ENCODE results near the gene SVBP.
"Not testable (repeated sequence)": the region's sequence is repeated elsewhere in the genome, so short reads cannot be mapped to it uniquely, and the experiment has no call there.

Gene SVBP, protein sequence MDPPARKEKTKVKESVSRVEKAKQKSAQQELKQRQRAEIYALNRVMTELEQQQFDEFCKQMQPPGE

DNA sequence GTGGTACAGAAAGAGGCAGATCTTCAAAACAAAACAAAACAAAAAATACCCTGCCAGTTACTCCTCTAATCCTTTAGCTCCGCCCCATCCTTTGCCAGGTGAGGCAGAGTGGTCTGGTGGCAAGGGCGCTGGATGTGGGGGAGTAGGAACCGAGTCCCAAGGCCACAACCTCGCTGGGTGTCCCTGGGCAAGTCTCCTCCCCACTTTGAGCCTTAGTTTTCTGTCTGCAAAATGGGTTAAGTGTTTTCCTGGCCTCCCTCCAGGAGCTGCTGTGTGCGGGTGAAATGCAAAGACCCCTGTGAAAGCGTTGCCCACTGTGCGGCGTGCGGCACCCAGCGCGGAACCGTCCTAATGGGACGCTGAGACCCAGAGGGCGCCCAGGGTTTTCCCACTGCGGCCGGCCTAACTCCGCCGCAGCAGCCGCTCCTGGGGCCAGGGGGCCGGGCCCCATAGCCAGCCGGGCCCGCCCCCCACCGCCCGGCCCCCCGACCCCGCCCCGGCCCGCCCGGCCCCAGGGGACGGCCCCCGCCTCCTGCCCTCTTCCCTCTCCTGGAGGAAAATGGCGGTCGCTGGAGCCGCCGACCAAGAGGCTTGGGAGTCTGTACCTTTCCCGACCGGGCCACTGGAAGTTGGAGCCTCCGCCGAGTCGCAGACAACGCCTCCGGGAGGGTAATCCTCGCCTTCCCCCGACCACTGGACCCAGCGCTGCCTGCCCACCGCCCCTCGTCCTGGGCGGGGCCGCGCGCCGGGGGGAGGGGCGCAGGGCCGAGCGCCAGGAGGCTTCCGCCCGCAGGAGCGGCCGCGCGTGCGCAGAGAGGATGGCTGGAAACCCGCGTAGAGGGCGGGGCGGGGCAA lies at the start of gene SVBP, which contains the start of gene ERMAP:
Gene SVBP (minus strand): TSS at position 813 of the 855 bp plus-strand sequence. CDS start 853 bp downstream, outside the sequence.
Gene ERMAP (plus strand): TSS at position 538 of the 855 bp plus-strand sequence. CDS start 13,327 bp downstream, outside the sequence.
- peak; percentile 87 for FAIRE-seq
- DNase-seq (ENCODE audit: low spot score): peak; percentile 99

DNA sequence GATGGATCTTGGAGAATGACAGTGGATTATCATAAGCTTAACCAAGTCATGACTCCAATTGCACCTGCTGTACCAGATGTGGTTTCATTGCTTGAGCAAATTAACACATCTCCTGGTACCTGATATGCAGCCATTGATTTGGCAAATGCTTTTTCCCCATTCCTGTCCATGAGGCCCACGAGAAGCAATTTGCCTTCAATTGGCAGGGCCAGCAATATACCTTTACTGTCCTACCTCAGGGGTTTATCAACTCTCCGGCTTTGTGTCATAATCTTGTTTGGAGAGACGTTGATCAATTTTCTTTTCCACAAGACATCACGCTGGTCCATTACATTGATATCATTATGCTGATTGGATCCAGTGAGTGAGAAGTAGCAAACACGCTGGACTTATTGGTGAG lies 49.4 kb upstream of the SVBP start:
- no peak for DNase-seq (ENCODE audit: low spot score)
- peak; percentile 23 for FAIRE-seq

DNA sequence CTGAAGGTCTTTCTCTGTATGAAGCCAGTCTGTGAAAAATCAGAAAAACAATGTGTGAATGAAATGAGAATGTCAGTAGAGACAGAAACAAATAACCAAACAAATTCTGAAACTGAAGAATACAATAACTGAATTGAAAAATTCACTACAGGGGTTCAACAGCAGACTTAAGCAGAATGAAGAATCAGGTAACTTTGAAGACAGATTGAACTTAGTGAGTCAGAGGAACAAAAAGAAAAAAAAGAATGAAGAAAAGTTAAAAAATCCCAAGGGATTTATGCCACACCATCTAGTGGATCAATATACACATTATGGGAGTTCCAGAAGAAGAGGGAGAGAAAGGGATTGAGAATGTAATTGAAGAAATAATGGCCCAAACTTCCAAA lies 43.8 kb upstream of the SVBP start:
- DNase-seq (ENCODE audit: low spot score) (no peak), FAIRE-seq (no peak)

DNA sequence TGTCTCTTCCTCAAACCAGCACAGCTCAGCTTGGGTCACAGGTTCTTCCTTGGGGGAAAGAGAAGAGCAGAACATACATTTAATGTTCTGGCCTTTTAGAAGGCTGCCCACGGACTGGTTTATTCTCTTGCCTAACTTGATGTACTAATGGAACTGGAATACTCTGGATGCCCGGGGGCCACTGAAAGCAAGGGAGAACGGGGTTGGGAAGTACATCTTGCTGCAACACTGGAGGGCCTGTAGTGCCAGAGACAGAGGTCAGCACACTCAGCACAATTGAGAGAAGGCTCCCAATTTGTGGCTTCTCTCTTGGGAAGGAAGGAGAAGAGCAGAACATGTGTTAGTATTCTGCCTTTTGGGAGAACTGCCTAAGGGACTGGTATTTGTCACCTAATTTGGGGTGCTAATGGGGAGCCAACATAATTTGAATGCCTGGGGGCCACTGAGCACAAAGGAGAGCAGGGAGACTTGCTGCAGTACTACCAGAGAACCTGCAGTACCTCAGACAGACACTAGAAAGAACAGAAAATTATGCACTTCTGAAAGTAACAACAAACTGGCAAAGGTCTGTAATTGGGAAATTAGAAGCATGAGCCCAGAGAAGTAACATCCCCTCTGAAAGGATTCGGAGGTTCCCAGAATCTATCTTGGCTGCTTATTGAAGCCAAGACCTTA lies 43.3 kb upstream of the SVBP start:
- DNase-seq (ENCODE audit: low spot score): no peak
- no peak for FAIRE-seq

DNA sequence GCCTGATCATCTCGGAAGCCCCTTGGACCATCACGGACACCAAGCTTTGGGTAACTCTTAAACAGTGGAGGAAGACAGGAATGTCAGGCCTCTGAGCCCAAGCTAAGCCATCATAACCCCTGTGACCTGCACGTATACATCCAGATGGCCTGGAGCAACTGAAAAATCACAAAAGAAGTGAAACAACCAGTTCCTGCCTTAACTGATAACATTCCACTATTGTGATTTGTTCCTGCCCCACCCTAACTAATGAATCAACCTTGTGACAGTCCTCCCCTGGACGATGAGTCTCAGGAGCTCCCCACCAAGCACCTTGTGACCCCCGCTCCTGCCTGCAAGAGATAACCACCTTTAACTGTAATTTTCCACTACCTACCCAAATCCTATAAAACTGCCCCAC lies 42.2 kb upstream of the SVBP start:
- DNase-seq (ENCODE audit: low spot score); FAIRE-seq: not testable (repeated sequence)

DNA sequence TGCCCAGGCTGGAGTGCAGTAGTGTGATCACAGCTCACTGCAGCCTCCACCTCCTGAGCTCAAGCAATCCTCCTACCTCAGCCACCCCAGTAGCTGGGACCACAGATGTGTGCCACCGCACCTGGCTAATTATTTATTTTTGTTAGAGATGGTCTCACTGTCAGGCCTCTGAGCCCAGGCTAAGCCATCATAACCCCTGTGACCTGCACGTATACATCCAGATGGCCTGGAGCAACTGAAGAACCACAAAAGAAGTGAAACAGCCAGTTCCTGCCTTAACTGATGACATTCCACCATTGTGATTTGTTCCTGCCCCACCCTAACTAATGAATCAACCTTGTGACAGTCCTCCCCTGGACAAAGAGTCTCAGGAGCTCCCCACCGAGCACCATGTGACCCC lies 39.4 kb upstream of the SVBP start:
- not testable (repeated sequence) for DNase-seq (ENCODE audit: low spot score); FAIRE-seq

DNA sequence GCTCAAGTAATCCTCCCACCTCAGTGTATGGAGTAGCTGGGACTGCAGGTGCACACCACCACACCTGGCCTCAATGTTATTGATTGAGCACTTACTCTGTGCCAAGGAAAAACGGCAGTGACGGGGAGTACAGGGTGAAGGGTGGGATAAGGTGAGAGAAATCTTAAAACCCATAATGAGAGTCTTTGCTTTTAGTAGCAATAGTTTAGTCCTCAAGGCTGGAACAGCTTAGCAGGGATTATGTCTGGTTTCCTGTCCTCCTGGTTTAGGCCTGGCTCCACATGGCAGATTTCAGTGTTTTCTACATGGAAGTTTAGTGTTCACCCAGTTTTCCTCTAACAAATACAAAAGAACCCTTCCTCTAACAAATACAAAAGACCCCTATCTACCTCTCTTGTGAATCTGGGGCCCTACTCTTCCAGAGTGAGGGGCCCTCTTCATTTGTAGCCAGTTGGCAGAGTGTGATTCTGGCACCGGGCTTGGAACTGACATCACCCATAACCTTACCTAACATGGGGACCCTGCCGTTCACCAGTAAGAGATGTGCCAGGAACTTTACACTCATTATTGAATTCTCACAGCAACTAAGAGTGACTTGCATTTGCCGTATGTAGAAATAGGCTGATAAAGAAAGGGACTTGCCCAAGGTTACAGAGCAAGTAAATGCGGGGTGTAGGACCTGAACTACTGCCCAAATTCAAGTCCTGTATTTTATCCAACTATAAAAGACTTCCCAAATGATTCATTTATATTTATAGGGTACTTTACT lies 36.1 kb upstream of the SVBP start:
- DNase-seq (ENCODE audit: low spot score) (no peak), FAIRE-seq (no peak)

DNA sequence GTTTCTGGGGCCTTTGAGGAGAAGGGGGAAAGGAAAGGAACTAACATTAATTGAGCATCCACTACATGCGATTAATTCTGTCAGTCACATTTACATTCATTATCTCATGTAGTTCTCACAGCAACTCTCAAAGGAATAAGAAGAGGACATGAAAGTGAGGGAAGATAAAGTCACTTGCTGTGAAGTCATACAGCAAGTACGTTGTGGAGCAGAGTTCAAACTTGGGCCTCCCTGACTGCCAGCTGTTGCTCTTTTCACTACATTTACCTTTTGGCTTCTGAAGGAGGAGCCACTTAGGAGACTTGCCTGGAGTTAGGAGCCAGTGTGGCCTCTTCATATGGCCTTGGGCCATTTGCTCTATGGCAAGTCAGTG lies 35.4 kb upstream of the SVBP start:
- DNase-seq (ENCODE audit: low spot score): no peak
- FAIRE-seq: no peak

DNA sequence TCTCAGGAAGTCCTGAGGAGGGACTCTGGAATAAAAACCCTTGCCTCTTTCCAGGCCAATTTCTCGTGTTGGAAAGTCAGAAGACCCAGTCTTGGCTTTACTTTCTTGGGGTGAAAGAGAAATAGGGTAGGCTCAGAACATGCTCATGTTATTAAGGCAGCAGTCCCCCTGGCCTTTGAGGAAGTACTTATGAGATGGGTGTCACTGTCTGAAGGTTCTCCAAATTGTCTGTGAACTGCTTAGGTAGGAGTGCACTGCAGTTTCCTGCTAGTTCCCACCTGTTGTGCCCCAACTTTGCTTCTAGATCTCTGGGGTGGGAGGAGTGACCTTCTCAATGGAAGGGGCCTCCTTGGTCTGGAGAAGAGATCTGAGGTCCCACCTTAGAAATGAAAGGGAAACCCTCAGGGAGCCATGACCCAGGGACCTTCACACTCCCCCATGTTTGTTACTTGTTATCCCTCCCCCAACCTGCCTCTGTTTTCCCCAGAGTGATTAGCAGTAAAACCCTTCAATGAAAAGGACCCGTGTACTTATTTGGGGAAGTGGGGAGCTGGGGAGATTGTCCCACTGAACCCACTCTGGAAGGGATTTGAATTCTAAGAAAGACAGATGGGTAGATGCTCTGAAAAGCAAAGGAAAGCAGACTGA lies 34.9 kb upstream of the SVBP start:
- FAIRE-seq: no peak
- DNase-seq (ENCODE audit: low spot score): no peak

DNA sequence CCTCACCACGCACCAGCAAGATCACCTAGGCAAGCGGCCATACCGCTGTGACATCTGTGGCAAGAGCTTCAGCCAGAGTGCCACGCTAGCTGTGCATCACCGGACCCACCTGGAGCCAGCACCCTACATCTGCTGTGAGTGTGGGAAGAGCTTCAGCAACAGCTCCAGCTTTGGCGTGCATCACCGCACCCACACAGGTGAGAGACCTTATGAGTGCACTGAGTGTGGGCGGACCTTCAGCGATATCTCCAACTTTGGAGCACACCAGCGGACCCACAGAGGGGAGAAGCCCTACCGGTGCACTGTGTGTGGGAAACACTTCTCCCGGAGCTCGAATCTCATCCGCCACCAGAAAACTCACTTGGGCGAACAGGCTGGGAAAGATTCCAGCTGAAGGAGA lies 34.2 kb upstream of the SVBP start:
- DNase-seq (ENCODE audit: low spot score): no peak
- no peak for FAIRE-seq

DNA sequence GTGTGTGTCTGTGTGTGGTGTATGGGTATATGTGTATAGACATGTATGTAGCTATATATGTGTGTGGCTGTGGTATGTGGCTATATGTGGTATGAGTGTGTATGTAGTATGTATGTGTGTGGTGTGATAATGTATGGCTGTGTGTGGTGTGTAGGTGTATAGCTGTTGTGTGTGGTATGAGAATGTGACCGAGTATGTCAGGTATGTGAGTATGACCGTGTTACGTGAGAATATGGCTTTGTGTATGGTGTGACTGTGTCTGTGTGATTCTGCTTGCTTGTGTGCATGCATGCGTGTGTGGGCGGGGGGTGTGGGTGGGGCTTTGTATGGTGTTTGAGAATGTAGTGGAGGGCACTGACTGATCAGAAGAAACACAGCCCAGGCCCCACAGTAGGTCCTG lies 32.7 kb upstream of the SVBP start:
- no peak for DNase-seq (ENCODE audit: low spot score)
- FAIRE-seq: peak; percentile 94

DNA sequence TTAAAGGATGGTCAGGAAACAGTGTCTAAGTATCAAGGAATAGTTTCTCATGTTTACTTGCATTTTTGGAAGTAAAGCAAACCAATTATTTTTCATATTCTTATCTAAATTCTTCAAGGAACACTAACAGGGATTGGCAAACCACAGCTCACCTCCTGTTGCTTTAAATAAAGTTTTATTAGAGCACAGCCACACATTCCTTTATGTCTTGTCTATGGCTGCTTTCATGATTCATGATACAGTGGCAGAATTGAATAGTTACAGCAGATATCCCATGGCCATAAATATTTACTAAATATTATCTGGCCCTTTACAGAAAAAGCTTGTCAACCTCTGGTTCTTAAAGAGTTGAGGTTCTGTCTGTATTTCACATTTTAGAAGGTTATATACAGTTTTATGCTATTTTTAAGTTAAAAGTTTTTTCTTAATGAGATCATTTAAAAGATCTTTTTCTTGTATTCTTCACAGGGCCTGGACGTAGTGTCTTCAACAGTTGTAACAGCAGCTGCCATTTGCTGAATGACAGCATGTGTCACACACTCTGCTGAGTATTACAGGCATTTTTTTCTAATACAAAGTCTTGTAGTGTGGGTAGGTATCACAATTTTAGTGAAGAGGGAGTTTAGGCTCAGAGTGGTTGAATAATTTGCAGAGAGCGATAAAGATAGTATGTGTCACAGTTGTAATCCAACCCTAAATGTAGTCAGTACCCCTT lies 31.8 kb upstream of the SVBP start:
- FAIRE-seq: no peak
- DNase-seq (ENCODE audit: low spot score): no peak

DNA sequence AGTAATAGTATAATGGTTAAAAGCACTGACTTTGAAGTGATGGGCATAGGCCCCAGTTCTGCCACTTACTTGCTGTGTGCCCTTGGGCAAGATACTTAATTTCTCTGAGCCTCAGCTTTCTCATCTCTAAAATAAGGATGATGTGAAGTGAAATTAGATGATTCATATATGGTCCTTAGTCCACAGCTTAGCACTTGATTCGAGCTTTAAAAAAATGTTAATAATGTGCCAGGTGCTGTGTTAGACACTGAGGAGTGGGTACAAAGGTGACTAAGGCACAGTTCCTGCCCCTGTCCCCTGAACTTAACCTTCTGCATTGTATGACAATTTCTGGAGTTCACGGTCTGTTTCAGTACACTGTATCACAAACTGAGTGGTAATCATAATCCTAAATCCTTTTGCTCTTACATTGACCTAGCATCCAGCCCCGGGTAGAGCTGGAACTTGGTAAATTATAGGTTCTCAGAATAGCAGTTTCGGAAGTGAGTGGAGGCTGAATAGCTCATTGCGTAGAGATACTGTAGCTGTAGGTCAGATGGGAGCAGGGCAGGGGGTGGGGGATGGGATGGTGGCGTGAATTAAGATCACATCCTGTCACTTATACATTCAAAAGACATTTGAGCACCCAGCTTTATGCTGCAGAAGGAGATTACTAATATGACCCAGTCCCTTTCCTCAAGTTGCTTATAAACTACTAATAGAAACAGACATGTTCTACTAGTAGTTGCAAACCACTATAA lies 30.7 kb upstream of the SVBP start:
- DNase-seq (ENCODE audit: low spot score) (no peak), FAIRE-seq (no peak)

DNA sequence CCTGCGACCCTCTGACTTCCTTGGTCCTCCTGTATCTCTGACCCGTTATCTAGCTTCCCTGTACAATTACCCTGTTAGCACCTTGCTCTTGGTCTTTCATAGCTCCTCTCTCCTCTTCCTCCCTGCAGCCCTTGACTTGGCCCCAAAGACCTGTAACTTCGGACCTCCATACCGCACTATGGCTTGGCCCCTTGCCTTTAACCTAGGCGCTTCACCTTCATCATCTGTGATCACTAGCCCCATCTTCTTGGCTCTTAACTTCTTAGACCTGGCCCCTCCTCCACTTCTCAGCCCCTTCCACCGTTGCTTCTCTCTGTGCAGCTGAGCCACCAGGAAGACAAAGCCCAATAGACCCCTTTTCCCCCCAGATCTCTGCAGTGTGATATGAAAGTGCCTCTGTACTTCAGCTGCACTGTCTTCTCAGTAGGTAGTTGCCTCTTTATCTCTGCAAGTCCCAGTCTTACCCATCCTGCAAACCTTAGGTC lies 30.0 kb upstream of the SVBP start:
- FAIRE-seq (no peak), DNase-seq (ENCODE audit: low spot score) (peak; percentile 27)

DNA sequence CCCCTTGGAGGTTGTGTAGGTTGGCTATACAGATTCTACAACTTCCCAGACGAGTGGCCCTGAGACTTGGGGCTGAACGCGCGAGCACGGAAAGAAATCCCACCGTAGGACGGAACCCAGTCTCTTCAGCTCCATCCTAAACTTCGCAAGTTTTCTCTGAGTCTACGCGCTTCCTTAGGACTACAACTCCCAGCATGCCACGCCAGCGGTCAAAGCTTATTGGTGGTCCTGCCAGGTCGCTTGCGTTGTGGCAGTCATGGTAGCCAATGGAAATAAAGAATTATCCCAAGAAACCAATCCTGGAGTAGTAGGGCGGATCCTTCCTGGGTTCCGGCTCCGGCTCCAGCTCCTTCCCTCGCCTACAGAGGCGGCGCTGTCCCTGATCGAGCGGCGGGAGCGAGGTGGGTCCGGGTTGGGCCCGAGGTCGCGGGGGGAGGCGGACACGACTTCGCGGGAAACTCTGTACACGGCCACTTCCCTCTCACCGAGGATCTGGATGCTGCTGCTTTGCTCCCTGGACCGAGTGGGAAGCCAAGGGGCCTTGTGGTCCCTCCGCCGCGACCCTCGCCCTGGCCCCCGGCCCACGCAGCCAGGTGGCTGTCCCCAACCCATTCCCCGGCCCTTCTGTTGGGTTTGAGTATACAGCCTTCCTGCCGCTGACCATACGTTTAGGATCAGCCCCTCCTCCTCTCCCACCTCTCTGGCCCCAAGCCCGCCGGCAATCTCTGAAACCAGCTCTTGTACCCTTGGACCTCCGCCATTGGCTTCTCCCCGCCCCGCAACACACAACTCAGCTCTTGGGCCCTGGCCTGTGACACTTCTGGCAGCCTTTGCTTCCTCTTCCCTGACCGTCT lies 29.3 kb upstream of the SVBP start, which contains the start of gene ZNF691:
Gene ZNF691 (plus strand): TSS at position 357 of the 854 bp plus-strand sequence. CDS start 3,046 bp downstream, outside the sequence.
- DNase-seq (ENCODE audit: low spot score): peak; percentile 99
- FAIRE-seq: peak; percentile 20

DNA sequence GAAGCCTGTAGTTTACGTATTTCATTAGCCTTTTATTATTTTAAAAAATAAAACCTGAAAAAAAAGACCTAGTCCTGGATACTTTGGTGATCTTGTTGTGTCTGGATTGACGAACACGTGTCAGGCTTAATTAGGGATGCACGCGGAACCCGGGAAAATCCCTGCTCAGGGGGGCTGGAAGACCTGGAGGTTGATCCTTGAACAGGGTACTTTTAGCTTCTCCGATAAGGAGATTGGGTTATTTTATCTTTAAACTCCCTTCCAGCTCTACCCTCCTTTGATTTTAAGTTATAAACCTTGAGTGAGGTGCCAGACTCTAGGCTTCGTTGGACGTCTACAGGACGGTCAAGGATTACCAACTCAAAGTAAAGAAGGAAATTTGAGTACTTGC lies 28.7 kb upstream of the SVBP start:
- FAIRE-seq (no peak), DNase-seq (ENCODE audit: low spot score) (peak; percentile 19)

DNA sequence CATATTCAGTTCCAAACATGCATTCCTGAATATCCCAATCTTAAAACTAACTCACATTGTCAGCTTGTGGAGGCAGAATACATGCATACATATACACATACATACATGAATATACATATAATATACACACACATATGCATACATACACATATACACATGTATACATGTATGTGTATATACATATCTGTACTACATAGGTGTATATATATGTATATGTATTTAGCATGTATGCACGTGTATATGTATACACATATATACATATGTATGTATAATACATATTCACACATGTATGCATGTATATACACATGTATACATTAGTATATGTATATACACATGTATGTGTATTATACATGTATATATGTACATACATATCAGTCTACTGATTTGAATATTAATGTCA lies 28.0 kb upstream of the SVBP start:
- FAIRE-seq: no peak

DNA sequence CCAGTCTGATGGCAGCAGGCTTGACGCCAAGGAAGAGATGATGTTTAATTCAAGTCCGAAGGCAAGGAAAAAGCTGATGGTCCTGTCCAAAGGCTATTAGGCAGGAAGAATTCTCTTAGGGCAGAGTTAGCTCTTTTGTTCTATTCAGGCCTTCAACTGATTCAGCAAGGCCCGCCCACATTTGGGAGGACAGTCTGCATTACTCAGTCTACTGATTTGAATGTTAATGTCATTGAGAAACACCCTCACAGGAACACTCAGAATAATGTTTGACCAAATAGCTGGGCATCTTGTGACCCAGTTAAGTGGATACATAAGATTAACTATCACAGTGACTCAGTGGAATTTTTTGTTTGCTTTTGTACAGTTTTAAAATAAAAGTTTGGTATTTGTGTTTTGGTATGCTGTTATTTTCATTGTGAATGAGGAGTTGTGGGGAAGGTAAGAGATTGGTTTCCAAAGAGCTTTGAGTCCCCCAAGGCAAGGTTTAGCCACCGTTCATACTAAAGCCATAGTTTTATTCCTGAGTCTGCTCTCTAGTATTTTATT lies 27.5 kb upstream of the SVBP start:
- DNase-seq (ENCODE audit: low spot score) (no peak), FAIRE-seq (peak; percentile 17)

More for the DNA sequence above, 28.0 kb upstream of the SVBP start:
- DNase-seq (ENCODE audit: low spot score): no peak

Measured in urothelium cell line (cell line).